Spleen (tissue), 7 donors: ENCODE measurements around the gene ERVFRD-1.

Experiments
- CTCF ChIP-seq, 11 experiments: fragments of 200-600 bp in 7 of 11; fragments of 450-650 bp in 4 of 11; sonication (generic) in 4 of 11; IDR thresholded peaks in 8 of 11; conservative IDR thresholded peaks in 3 of 11; 1 replicate in 7 of 11; 2 replicates in 4 of 11; pipeline versions ENCODE4 v1.4.0 to v1.8.0; 2016 to 2021; ENCODE audit warnings: antibody characterized with exemption in 11 of 11, inconsistent platforms in 4 of 11, mild to moderate bottlenecking in 1 of 11
- POLR2A ChIP-seq, 3 donors: fragments of 450-650 bp; IDR thresholded peaks; one replicate each; pipeline ENCODE4 v1.5.1; 2017; ENCODE audit warnings: antibody characterized with exemption in 3 of 3, mild to moderate bottlenecking in 1 of 3
- POLR2AphosphoS5 ChIP-seq, 3 donors: sonication (generic); formaldehyde crosslinking; IDR thresholded peaks; one replicate each; pipeline ENCODE4 v1.5.1; 2017; ENCODE audit warnings: antibody characterized with exemption in 3 of 3
- donor health status: DM: no; HTN: no; CAD: no; lungs with moderate emphysema.
- donor health status: DM: no; HTN: no; CAD: no.
- donor health status: DM: no; HTN: no; CAD: no.

GRCh38 chr6:11098004-11098403, 13.5 kb downstream of the ERVFRD-1 start:
- TF ChIP-seq CTCF (IDR thresholded peaks at IDR 0.05 in 8 of 11, conservative IDR thresholded peaks at IDR 0.05 in 3 of 11): no peak
- no peak for TF ChIP-seq POLR2A (IDR thresholded peaks at IDR 0.05)
- TF ChIP-seq POLR2AphosphoS5 (IDR thresholded peaks at IDR 0.05): no peak
